ENCODE results near the gene PNPLA8. TPM values are rescaled to one million over a fixed set of nuclear protein-coding genes. Genes with fewer than 3 reads are reported as not detected.

PNPLA8 gene
- total and polyA plus RNA-seq, 2 donors: 28.2 to 32.1 TPM

- no peak overlapping the region for H3K4me3 ChIP-seq (ENCODE audit: low read length in 2 of 2)
- no peaks in the 10 kb centered on the region for H3K9me3 ChIP-seq (ENCODE audit: control insufficient read depth in 2 of 2, insufficient read depth in 1 of 2, low read length in 1 of 2)
- H3K27ac ChIP-seq (ENCODE audit: low read depth in 1 of 2, low read length in 1 of 2): no peak overlapping the region
- WGBS: 85% methylated on average over 2 of the region's 2 CpGs
- peaks cover 0 to 10% of the 10 kb centered on the region in 2 donors for H3K27me3 ChIP-seq (ENCODE audit: control insufficient read depth in 2 of 2, insufficient read depth in 1 of 2, low read length in 1 of 2)
- H3K36me3 ChIP-seq (ENCODE audit: control insufficient read depth in 2 of 2, insufficient read depth in 2 of 2, low read length in 1 of 2): no peaks in the 10 kb centered on the region
- H3K4me1 ChIP-seq (ENCODE audit: control insufficient read depth in 2 of 2, insufficient read depth in 2 of 2, low read length in 2 of 2): no peaks in the 10 kb centered on the region
- no peak for DNase-seq (ENCODE audit: low read depth in 6 of 9, low spot score in 9 of 9)
Measured at GRCh38 chr7:108425714-108426275, 100.1 kb downstream of the PNPLA8 start.

- no peak for DNase-seq (ENCODE audit: low read depth in 6 of 9, low spot score in 9 of 9)
- Histone ChIP-seq H3K36me3 (ENCODE audit: control insufficient read depth in 2 of 2, insufficient read depth in 2 of 2, low read length in 1 of 2) (no peaks in the 10 kb centered on the region), H3K27me3 (ENCODE audit: control insufficient read depth in 2 of 2, insufficient read depth in 1 of 2, low read length in 1 of 2) (peaks cover 0 to 15% of the 10 kb centered on the region in 2 donors), H3K27ac (ENCODE audit: low read depth in 1 of 2, low read length in 1 of 2) (no peak overlapping the region), H3K4me1 (ENCODE audit: control insufficient read depth in 2 of 2, insufficient read depth in 2 of 2, low read length in 2 of 2) (no peaks in the 10 kb centered on the region), H3K9me3 (ENCODE audit: control insufficient read depth in 2 of 2, insufficient read depth in 1 of 2, low read length in 1 of 2) (no peaks in the 10 kb centered on the region), H3K4me3 (ENCODE audit: low read length in 2 of 2) (no peak overlapping the region)
- WGBS: 82% methylated on average over 4 of the region's 4 CpGs
Measured at GRCh38 chr7:108424013-108424412, 101.9 kb downstream of the PNPLA8 start.

GRCh38 chr7:108423089-108423989, 102.6 kb downstream of the PNPLA8 start:
- Histone ChIP-seq H3K27ac (ENCODE audit: low read depth in 1 of 2, low read length in 1 of 2) (no peak overlapping the region), H3K27me3 (ENCODE audit: control insufficient read depth in 2 of 2, insufficient read depth in 1 of 2, low read length in 1 of 2) (peaks cover 0 to 15% of the 10 kb centered on the region in 2 donors), H3K4me1 (ENCODE audit: control insufficient read depth in 2 of 2, insufficient read depth in 2 of 2, low read length in 2 of 2) (no peaks in the 10 kb centered on the region), H3K9me3 (ENCODE audit: control insufficient read depth in 2 of 2, insufficient read depth in 1 of 2, low read length in 1 of 2) (no peaks in the 10 kb centered on the region), H3K4me3 (ENCODE audit: low read length in 2 of 2) (no peak overlapping the region), H3K36me3 (ENCODE audit: control insufficient read depth in 2 of 2, insufficient read depth in 2 of 2, low read length in 1 of 2) (no peaks in the 10 kb centered on the region)
- no peak for DNase-seq (ENCODE audit: low read depth in 6 of 9, low spot score in 9 of 9)
- 81% methylated on average over 5 of the region's 5 CpGs for WGBS

GRCh38 chr7:108421720-108422331, 104.1 kb downstream of the PNPLA8 start:
- Histone ChIP-seq H3K9me3 (ENCODE audit: control insufficient read depth in 2 of 2, insufficient read depth in 1 of 2, low read length in 1 of 2) (no peaks in the 10 kb centered on the region), H3K4me3 (ENCODE audit: low read length in 2 of 2) (no peak overlapping the region), H3K4me1 (ENCODE audit: control insufficient read depth in 2 of 2, insufficient read depth in 2 of 2, low read length in 2 of 2) (no peaks in the 10 kb centered on the region), H3K36me3 (ENCODE audit: control insufficient read depth in 2 of 2, insufficient read depth in 2 of 2, low read length in 1 of 2) (no peaks in the 10 kb centered on the region), H3K27ac (ENCODE audit: low read depth in 1 of 2, low read length in 1 of 2) (no peak overlapping the region), H3K27me3 (ENCODE audit: control insufficient read depth in 2 of 2, insufficient read depth in 1 of 2, low read length in 1 of 2) (peaks cover 0 to 15% of the 10 kb centered on the region in 2 donors)
- 34% methylated on average over 3 of the region's 3 CpGs for WGBS
- no peak for DNase-seq (ENCODE audit: low read depth in 6 of 9, low spot score in 9 of 9)

Other genes with a start within 250 kb of the PNPLA8 start
- gene NRCAM, start 69.7 kb downstream of the PNPLA8 start, total RNA-seq: 4.7 TPM
- 13.9 TPM for gene NRCAM, start 69.7 kb downstream of the PNPLA8 start, polyA plus RNA-seq
- gene THAP5, start 43.6 kb upstream of the PNPLA8 start, total RNA-seq: 24.2 TPM
- 16.2 TPM for gene THAP5, start 43.6 kb upstream of the PNPLA8 start, polyA plus RNA-seq
- gene DNAJB9, start 43.7 kb upstream of the PNPLA8 start, total RNA-seq: 13.2 TPM
- 13.9 TPM for gene DNAJB9, start 43.7 kb upstream of the PNPLA8 start, polyA plus RNA-seq